ENCODE data around the gene ATF7IP. TPM values are rescaled to one million over a fixed set of nuclear protein-coding genes. Genes with fewer than 3 reads are reported as not detected.

Gene ATF7IP
- total RNA-seq, 1 donor from 2014 or later = 21.3 TPM

- no peak for DNase-seq (ENCODE audit: low read depth)
- no peak for TF ChIP-seq CTCF (conservative IDR thresholded peaks at IDR 0.05; ENCODE audit: low read depth, low read length)
- no peak overlapping the region for H3K4me3 ChIP-seq (ENCODE audit: low read depth, low read length)
Observed at GRCh38 chr12:14481201-14481600, 115.7 kb downstream of the ATF7IP start.

- H3K4me3 ChIP-seq (ENCODE audit: low read depth, low read length) = no peak overlapping the region
- no peak for DNase-seq (ENCODE audit: low read depth)
- TF ChIP-seq CTCF (conservative IDR thresholded peaks at IDR 0.05; ENCODE audit: low read depth, low read length) = no peak
Observed at GRCh38 chr12:14482361-14482760, 116.9 kb downstream of the ATF7IP start.

GRCh38 chr12:14482886-14483285 lies 117.4 kb downstream of the ATF7IP start:
- no peak for DNase-seq (ENCODE audit: low read depth)
- H3K4me3 ChIP-seq (ENCODE audit: low read depth, low read length) = no peak overlapping the region
- no peak for TF ChIP-seq CTCF (conservative IDR thresholded peaks at IDR 0.05; ENCODE audit: low read depth, low read length)

- DNase-seq (ENCODE audit: low read depth) = no peak
- H3K4me3 ChIP-seq (ENCODE audit: low read depth, low read length) = no peak overlapping the region
- TF ChIP-seq CTCF (conservative IDR thresholded peaks at IDR 0.05; ENCODE audit: low read depth, low read length) = no peak
Observed at GRCh38 chr12:14495326-14495725, 129.8 kb downstream of the ATF7IP start.

GRCh38 chr12:14505626-14506596 lies 140.4 kb downstream of the ATF7IP start:
- H3K4me3 ChIP-seq (ENCODE audit: low read depth, low read length) = no peak overlapping the region
- DNase-seq (ENCODE audit: low read depth) = no peak
- TF ChIP-seq CTCF (conservative IDR thresholded peaks at IDR 0.05; ENCODE audit: low read depth, low read length) = no peak

GRCh38 chr12:14510574-14510973 lies 145.1 kb downstream of the ATF7IP start:
- TF ChIP-seq CTCF (conservative IDR thresholded peaks at IDR 0.05; ENCODE audit: low read depth, low read length) = no peak
- DNase-seq (ENCODE audit: low read depth) = no peak
- no peak overlapping the region for H3K4me3 ChIP-seq (ENCODE audit: low read depth, low read length)
